ENCODE measurements around the gene NELL2. TPM values are rescaled to one million over a fixed set of nuclear protein-coding genes. Genes with fewer than 3 reads are reported as not detected.

The NELL2 gene
- total RNA-seq, 1 donor from 2014 or later = 1.0 TPM

DNA sequence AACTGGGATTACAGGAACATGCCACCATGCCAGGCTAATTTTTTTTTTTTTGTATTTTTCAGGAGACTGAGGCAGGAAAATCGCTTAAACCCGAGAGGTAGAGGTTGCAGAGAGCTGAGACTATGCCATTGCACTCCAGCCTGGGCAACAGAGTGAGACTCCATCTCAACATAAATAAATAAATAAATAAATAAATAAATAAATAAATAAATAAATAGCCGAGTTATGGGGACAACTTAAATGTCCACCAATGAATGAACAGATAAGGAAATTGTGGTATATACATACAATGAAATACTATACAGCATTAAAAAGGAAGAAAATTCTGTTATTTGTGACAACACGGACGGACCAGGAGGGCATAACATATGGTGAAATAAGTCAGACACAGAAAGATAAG lies 325.7 kb downstream of the NELL2 start:
- Histone ChIP-seq H3K9me3 (ENCODE audit: insufficient read depth, low read depth, low read length) (no peaks in the 10 kb centered on the region), H3K4me1 (ENCODE audit: insufficient read depth, low read length) (no peaks in the 10 kb centered on the region), H3K36me3 (ENCODE audit: insufficient read depth, low read length) (no peaks in the 10 kb centered on the region), H3K4me3 (ENCODE audit: insufficient read depth, low read depth, low read length) (no peak overlapping the region), H2AFZ (ENCODE audit: low read depth, low read length) (no peak overlapping the region), H3K27me3 (ENCODE audit: insufficient read depth, low read length) (no peaks in the 10 kb centered on the region), H3K4me2 (ENCODE audit: low read length) (no peak overlapping the region), H3K79me2 (ENCODE audit: insufficient read depth, low read length) (no peaks in the 10 kb centered on the region), H3K9ac (ENCODE audit: low read length) (no peak overlapping the region), H4K20me1 (ENCODE audit: insufficient read depth, low read length) (no peaks in the 10 kb centered on the region), H3K27ac (ENCODE audit: low read depth, low read length) (no peak overlapping the region)
- Mint-ChIP-seq H3K9me3 (ENCODE audit: unreplicated experiment) (no peaks in the 10 kb centered on the region), H3K4me3 (ENCODE audit: unreplicated experiment) (no peak overlapping the region), H3K27me3 (ENCODE audit: low read depth, unreplicated experiment) (no peaks in the 10 kb centered on the region), H3K27ac (ENCODE audit: unreplicated experiment) (no peak overlapping the region), H3K36me3 (ENCODE audit: low read depth, unreplicated experiment) (no peaks in the 10 kb centered on the region), H3K4me1 (ENCODE audit: low read depth, unreplicated experiment) (no peaks in the 10 kb centered on the region)
- FAIRE-seq (no peak), DNase-seq (ENCODE audit: low read depth) (no peak)
- TF ChIP-seq, protein P1, sequence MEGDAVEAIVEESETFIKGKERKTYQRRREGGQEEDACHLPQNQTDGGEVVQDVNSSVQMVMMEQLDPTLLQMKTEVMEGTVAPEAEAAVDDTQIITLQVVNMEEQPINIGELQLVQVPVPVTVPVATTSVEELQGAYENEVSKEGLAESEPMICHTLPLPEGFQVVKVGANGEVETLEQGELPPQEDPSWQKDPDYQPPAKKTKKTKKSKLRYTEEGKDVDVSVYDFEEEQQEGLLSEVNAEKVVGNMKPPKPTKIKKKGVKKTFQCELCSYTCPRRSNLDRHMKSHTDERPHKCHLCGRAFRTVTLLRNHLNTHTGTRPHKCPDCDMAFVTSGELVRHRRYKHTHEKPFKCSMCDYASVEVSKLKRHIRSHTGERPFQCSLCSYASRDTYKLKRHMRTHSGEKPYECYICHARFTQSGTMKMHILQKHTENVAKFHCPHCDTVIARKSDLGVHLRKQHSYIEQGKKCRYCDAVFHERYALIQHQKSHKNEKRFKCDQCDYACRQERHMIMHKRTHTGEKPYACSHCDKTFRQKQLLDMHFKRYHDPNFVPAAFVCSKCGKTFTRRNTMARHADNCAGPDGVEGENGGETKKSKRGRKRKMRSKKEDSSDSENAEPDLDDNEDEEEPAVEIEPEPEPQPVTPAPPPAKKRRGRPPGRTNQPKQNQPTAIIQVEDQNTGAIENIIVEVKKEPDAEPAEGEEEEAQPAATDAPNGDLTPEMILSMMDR (IDR thresholded peaks at IDR 0.05; ENCODE audit: insufficient read depth, low read depth, low read length) = no peak
- TF ChIP-seq EZH2 (IDR thresholded peaks at IDR 0.05; ENCODE audit: insufficient read depth, low read length) = no peak

DNA sequence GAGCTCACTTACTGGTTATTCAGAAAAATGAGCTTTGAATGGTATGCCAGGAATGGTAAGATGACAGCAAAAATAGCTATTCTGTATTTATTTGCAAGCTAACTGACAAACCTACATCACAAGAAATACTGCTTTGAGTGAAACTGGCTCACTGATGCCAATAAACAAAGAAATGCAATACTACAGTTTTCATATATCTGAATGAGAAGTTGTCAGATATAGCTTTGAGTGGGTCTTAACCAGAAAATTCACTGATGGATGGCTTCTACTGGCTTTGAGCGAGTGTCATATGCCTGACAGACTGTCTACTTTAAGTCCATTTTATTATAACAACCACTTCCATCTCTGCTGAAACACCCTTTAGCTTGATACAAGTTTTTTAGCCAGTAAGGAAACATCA lies 330.1 kb downstream of the NELL2 start:
- H2AFZ ChIP-seq (ENCODE audit: low read depth, low read length) = no peak overlapping the region
- H4K20me1 ChIP-seq (ENCODE audit: insufficient read depth, low read length) = no peaks in the 10 kb centered on the region
- no peak overlapping the region for H3K4me2 ChIP-seq (ENCODE audit: low read length)
- H3K27me3 Mint-ChIP-seq (ENCODE audit: low read depth, unreplicated experiment) = no peaks in the 10 kb centered on the region
- no peaks in the 10 kb centered on the region for H3K79me2 ChIP-seq (ENCODE audit: insufficient read depth, low read length)
- H3K27ac ChIP-seq (ENCODE audit: low read depth, low read length) = no peak overlapping the region
- H3K36me3 ChIP-seq (ENCODE audit: insufficient read depth, low read length) = no peaks in the 10 kb centered on the region
- no peak overlapping the region for H3K4me3 Mint-ChIP-seq (ENCODE audit: unreplicated experiment)
- FAIRE-seq (no peak), DNase-seq (ENCODE audit: low read depth) (no peak)
- no peaks in the 10 kb centered on the region for H3K9me3 Mint-ChIP-seq (ENCODE audit: unreplicated experiment)
- H3K4me1 Mint-ChIP-seq (ENCODE audit: low read depth, unreplicated experiment) = peaks cover 14% of the 10 kb centered on the region
- no peaks in the 10 kb centered on the region for H3K4me1 ChIP-seq (ENCODE audit: insufficient read depth, low read length)
- H3K9me3 ChIP-seq (ENCODE audit: insufficient read depth, low read depth, low read length) = no peaks in the 10 kb centered on the region
- H3K4me3 ChIP-seq (ENCODE audit: insufficient read depth, low read depth, low read length) = no peak overlapping the region
- H3K27me3 ChIP-seq (ENCODE audit: insufficient read depth, low read length) = no peaks in the 10 kb centered on the region
- no peak overlapping the region for H3K9ac ChIP-seq (ENCODE audit: low read length)
- H3K27ac Mint-ChIP-seq (ENCODE audit: unreplicated experiment) = no peak overlapping the region
- TF ChIP-seq, protein P1 (IDR thresholded peaks at IDR 0.05; ENCODE audit: insufficient read depth, low read depth, low read length) = no peak
- TF ChIP-seq EZH2 (IDR thresholded peaks at IDR 0.05; ENCODE audit: insufficient read depth, low read length) = no peak
- no peaks in the 10 kb centered on the region for H3K36me3 Mint-ChIP-seq (ENCODE audit: low read depth, unreplicated experiment)

DNA sequence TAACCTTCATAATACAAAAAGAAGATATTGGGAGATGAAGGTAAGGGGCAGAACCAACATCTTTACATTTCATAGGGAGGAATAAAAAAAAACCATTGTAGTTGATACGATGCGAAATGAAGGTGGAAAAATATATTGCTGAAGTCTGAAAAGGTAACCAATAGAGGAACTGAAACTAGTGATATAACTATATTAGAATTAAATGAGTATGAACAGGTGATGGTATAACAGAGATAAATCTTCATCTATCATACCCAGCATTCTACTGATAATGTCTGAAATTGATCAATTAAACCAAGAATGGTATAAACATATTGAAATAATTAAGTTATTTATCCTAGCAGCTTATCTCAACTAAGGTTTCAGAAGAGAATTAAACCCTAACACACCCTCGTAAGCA lies 332.1 kb downstream of the NELL2 start:
- H3K36me3 Mint-ChIP-seq (ENCODE audit: low read depth, unreplicated experiment) = no peaks in the 10 kb centered on the region
- H3K9me3 Mint-ChIP-seq (ENCODE audit: unreplicated experiment) = no peaks in the 10 kb centered on the region
- H3K4me2 ChIP-seq (ENCODE audit: low read length) = no peak overlapping the region
- H3K36me3 ChIP-seq (ENCODE audit: insufficient read depth, low read length) = no peaks in the 10 kb centered on the region
- H4K20me1 ChIP-seq (ENCODE audit: insufficient read depth, low read length) = no peaks in the 10 kb centered on the region
- no peak overlapping the region for H3K27ac ChIP-seq (ENCODE audit: low read depth, low read length)
- H2AFZ ChIP-seq (ENCODE audit: low read depth, low read length) = no peak overlapping the region
- H3K79me2 ChIP-seq (ENCODE audit: insufficient read depth, low read length) = no peaks in the 10 kb centered on the region
- H3K4me3 Mint-ChIP-seq (ENCODE audit: unreplicated experiment) = no peak overlapping the region
- H3K27me3 ChIP-seq (ENCODE audit: insufficient read depth, low read length) = no peaks in the 10 kb centered on the region
- H3K27ac Mint-ChIP-seq (ENCODE audit: unreplicated experiment) = no peak overlapping the region
- DNase-seq (ENCODE audit: low read depth) (no peak), FAIRE-seq (no peak)
- no peaks in the 10 kb centered on the region for H3K9me3 ChIP-seq (ENCODE audit: insufficient read depth, low read depth, low read length)
- no peak overlapping the region for H3K9ac ChIP-seq (ENCODE audit: low read length)
- no peaks in the 10 kb centered on the region for H3K27me3 Mint-ChIP-seq (ENCODE audit: low read depth, unreplicated experiment)
- peaks cover 14% of the 10 kb centered on the region for H3K4me1 Mint-ChIP-seq (ENCODE audit: low read depth, unreplicated experiment)
- H3K4me1 ChIP-seq (ENCODE audit: insufficient read depth, low read length) = no peaks in the 10 kb centered on the region
- TF ChIP-seq EZH2 (IDR thresholded peaks at IDR 0.05; ENCODE audit: insufficient read depth, low read length) = no peak
- TF ChIP-seq, protein P1 (IDR thresholded peaks at IDR 0.05; ENCODE audit: insufficient read depth, low read depth, low read length) = no peak
- H3K4me3 ChIP-seq (ENCODE audit: insufficient read depth, low read depth, low read length) = no peak overlapping the region

All from astrocyte (in vitro differentiated cells and primary cell).